HepG2 (cell line): ENCODE measurements around the gene ASIC3. TPM values are rescaled to one million over a fixed set of nuclear protein-coding genes. Genes with fewer than 3 reads are reported as not detected.
A peak's percentile ranks its signal among the peaks of the same experiment; 100 is the strongest.

Experiments used
- ATAC-seq: fragments of 200-7000 bp; cut with Tn5 transposase; 3 replicates; pipeline ENCODE4 v1.9.1; 2020; ENCODE audit warnings: mild to moderate bottlenecking, moderate library complexity
- BruUV-seq: library from RNA; stranded (reverse); fragments of 400-500 nt; replicated peaks from 2 replicates; lab custom pipeline; 2021; lab: Mats Ljungman, UMichigan
- CTCF ChIA-PET: fragments of 300-600 bp; formaldehyde crosslinking; extraction: SDS; loops from one replicate; lab custom pipeline; 2021; ENCODE audit warnings: low total read pairs, inconsistent platforms, low intra/inter-chr PET ratio; lab: Yijun Ruan, JAX
- POLR2A ChIA-PET: fragments of 350-600 bp; sonication (Branson Sonifier 250); formaldehyde crosslinking; loops from one replicate; lab custom pipeline; 2020; ENCODE audit warnings: antibody characterized with exemption, inconsistent platforms; lab: Yijun Ruan, JAX
- DNase-seq: peaks from one replicate; pipeline ENCODE4 v3.0.0-alpha.2; 2015; ENCODE audit warnings: low spot score
- FAIRE-seq: peaks from 3 replicates; lab custom pipeline; 2011; peaks lifted over from hg19 to GRCh38; lab: Jason Lieb, UNC
- H2AFZ ChIP-seq: one replicate; pipeline ENCODE4 v1.6.1; 2011; ENCODE audit warnings: low read length, inconsistent platforms
- H3K27ac ChIP-seq: fragments of 300-600 bp; 3 replicates; pipeline ENCODE4 v1.8.0; 2011; ENCODE audit warnings: mixed run types, mild to moderate bottlenecking, mixed read lengths, low read length, inconsistent platforms; ENCODE audit not compliant: insufficient read depth; ENCODE audit errors: extremely low read length
- H3K27me3 ChIP-seq, 2 experiments: fragments of 200-600 bp in 1 of 2; 2 replicates in 1 of 2; 3 replicates in 1 of 2; pipeline versions ENCODE4 v1.6.0 to v1.8.0; 2011; ENCODE audit warnings: low read length in 2 of 2, mild to moderate bottlenecking in 2 of 2, moderate library complexity in 2 of 2, inconsistent platforms in 1 of 2; ENCODE audit not compliant: insufficient read depth in 2 of 2, control insufficient read depth in 1 of 2
- H3K36me3 ChIP-seq, 2 experiments: fragments of 200-600 bp in 1 of 2; replicated peaks in 1 of 2; 2 replicates in 1 of 2; 3 replicates in 1 of 2; pipeline versions ENCODE4 v1.5.1 to v1.8.0; 2011; ENCODE audit warnings: low read length in 2 of 2, inconsistent platforms in 1 of 2; ENCODE audit not compliant: insufficient read depth in 2 of 2, control insufficient read depth in 1 of 2
- H3K4me1 ChIP-seq: 2 replicates; pipeline ENCODE4 v1.5.1; 2012; ENCODE audit warnings: low read length, inconsistent platforms; ENCODE audit not compliant: insufficient read depth
- H3K4me2 ChIP-seq: 2 replicates; pipeline ENCODE4 v1.6.0; 2011; ENCODE audit warnings: low read depth, low read length, inconsistent platforms
- H3K4me3 ChIP-seq, 3 experiments: fragments of 200-600 bp in 1 of 3; sonication (generic), shearing (Covaris generic) in 1 of 3; replicated peaks in 1 of 3; 2 replicates each; pipeline ENCODE4 v1.5.1; 2011 to 2016; ENCODE audit warnings: low read length in 3 of 3, inconsistent platforms in 2 of 3, low read depth in 2 of 3, mild to moderate bottlenecking in 2 of 3, control low read depth in 1 of 3, mixed read lengths in 1 of 3; ENCODE audit not compliant: insufficient read depth in 1 of 3
- H3K79me2 ChIP-seq: one replicate; pipeline ENCODE4 v1.6.1; 2011; ENCODE audit warnings: low read length, inconsistent platforms; ENCODE audit not compliant: insufficient read depth
- H3K9ac ChIP-seq: 2 replicates; pipeline ENCODE4 v1.6.0; 2011; ENCODE audit warnings: mild to moderate bottlenecking, low read depth, low read length, inconsistent platforms; ENCODE audit not compliant: insufficient read depth
- H3K9me3 ChIP-seq: 2 replicates; pipeline ENCODE4 v1.5.1; 2012; ENCODE audit warnings: mild to moderate bottlenecking, low read length
- H4K20me1 ChIP-seq: 2 replicates; pipeline ENCODE4 v1.6.0; 2011; ENCODE audit warnings: inconsistent platforms, mild to moderate bottlenecking, low read length, moderate library complexity; ENCODE audit not compliant: insufficient read depth
- CBX1 ChIP-seq: IDR thresholded peaks from one replicate; pipeline ENCODE4 v1.6.1; 2016; ENCODE audit warnings: antibody characterized with exemption, low read depth
- FIP1L1 ChIP-seq: fragments of 200-400 bp; formaldehyde crosslinking; IDR thresholded peaks from 2 replicates; pipeline ENCODE4 v1.6.1; 2018; ENCODE audit warnings: low read depth, mild to moderate bottlenecking, low read length, moderate library complexity, borderline replicate concordance; ENCODE audit not compliant: insufficient read depth
- FOSL2 ChIP-seq: sonication (generic); formaldehyde crosslinking; IDR thresholded peaks from 2 replicates; pipeline ENCODE4 v1.4.0; 2020; ENCODE audit warnings: missing genetic modification reagents
- NAIF1 ChIP-seq: sonication (generic); formaldehyde crosslinking; IDR thresholded peaks from 2 replicates; pipeline ENCODE4 v1.5.0; 2020; ENCODE audit warnings: mild to moderate bottlenecking, missing genetic modification reagents, borderline replicate concordance
- SP5 ChIP-seq: IDR thresholded peaks from 2 replicates; pipeline ENCODE4 v1.6.1; 2016; ENCODE audit warnings: low read depth, borderline replicate concordance
- ZBTB7A ChIP-seq: sonication (generic); formaldehyde crosslinking; IDR thresholded peaks from 2 replicates; pipeline ENCODE4 v1.8.0; 2022; ENCODE audit warnings: mild to moderate bottlenecking, missing genetic modification reagents
- ZNF10 ChIP-seq: sonication (generic); formaldehyde crosslinking; IDR thresholded peaks from 2 replicates; pipeline ENCODE4 v1.4.0; 2020; ENCODE audit warnings: mild to moderate bottlenecking, low read depth, missing genetic modification reagents, borderline replicate concordance
- WGBS: methylation state at CpG from one replicate; pipeline ENCODE4 v1.1.6; 2017; ENCODE audit warnings: low lambda C conversion rate; 5-methylcytosine and 5-hydroxymethylcytosine counted together
- in situ Hi-C: cut with HindIII; loops from 2 replicates; pipeline ENCODE4 v1.10.0; 2017; ENCODE audit warnings: low pct_unique_long_range_greater_than_20kb; ENCODE audit not compliant: extremely low pct_ligation_motif_present
- intact Hi-C: fragments of 100-400 bp; cut with micrococcal nuclease; formaldehyde crosslinking; loops from one replicate; pipeline ENCODE4 v1.10.0; 2022; ENCODE audit not compliant: unreplicated experiment
- polyA plus RNA-seq, 8 experiments: library from polyadenylated mRNA; depleted of rRNA in 3 of 8; stranded (reverse) in 7 of 8; unstranded in 1 of 8; fragments of >200 nt; fragmentation: Illumina TruSeq in 4 of 8; extraction: Trizol in 4 of 8; gene quantifications; 2 replicates each; pipeline versions ENCODE4 v1.2.1 to v1.2.3, GENCODE V29; 2011 to 2016; ENCODE audit warnings: low read depth in 4 of 8, missing spikeins in 1 of 8, mixed read lengths in 1 of 8; ENCODE audit not compliant: insufficient read depth in 1 of 8
- total RNA-seq, 5 experiments: library from RNA; depleted of rRNA; stranded (reverse); fragments of >200 nt; fragmentation: Illumina TruSeq; extraction: Trizol; gene quantifications; 2 replicates each; pipeline ENCODE4 v1.2.3, GENCODE V29; 2016; ENCODE audit warnings: low read depth in 1 of 5

ASIC3 gene
- total and polyA plus RNA-seq, 2 of the 13 experiments (the other 11 are each of a cell fraction or from before 2014, with no cell fraction given), result 0.51 TPM; not detected in 1

DNA sequence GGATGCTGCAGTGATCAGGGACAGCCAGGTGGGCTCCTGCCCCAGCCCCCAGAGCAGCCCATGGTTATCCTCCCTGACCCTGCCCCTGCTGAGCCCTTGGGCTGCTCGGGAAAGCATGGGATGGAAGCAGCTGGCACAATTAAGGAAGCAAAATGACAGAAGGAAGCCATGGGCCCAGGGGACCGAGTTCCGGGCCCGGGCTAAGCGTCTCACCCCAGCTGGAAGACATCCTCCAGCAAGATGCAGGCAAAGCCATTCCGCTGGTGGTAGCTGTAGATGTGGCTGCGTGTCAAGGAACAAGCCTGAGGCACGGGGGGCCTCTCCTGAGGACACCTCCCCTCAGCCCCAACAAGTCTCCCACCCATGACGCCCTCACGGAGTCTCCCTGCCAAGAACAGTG is 25.1 kb upstream of the ASIC3 start:
- intact Hi-C loops, result loop anchor here (10.0 kb wide), 1 partner anchor 1408 kb away; no protein-coding TSS in a partner anchor
- Histone ChIP-seq H3K36me3 (no peaks in the 10 kb centered on the region), H4K20me1 (no peaks in the 10 kb centered on the region), H2AFZ (no peak overlapping the region), H3K4me2 (no peak overlapping the region), H3K4me1 (peaks cover 44% of the 10 kb centered on the region), H3K4me3 (no peak overlapping the region), H3K9me3 (no peaks in the 10 kb centered on the region), H3K79me2 (no peaks in the 10 kb centered on the region), H3K27me3 (peaks cover 19 to 71% of the 10 kb centered on the region in 2 experiments), H3K27ac (no peak overlapping the region), H3K9ac (no peak overlapping the region)
- POLR2A ChIA-PET, result no interaction called here
- 32% methylated on average over 5 of the region's 10 CpGs for WGBS
- CTCF ChIA-PET, result no interaction called here
- FAIRE-seq (no peak), DNase-seq (no peak), ATAC-seq (no peak)
- BruUV-seq, result no TSS peak
- in situ Hi-C loops, result no loop called here
- TF ChIP-seq FIP1L1, result no peak
- 0 out of 2 replicates have a peak, but pooled peaks have one; percentile 4 for TF ChIP-seq ZBTB7A (CRISPR knock-in tag)

DNA sequence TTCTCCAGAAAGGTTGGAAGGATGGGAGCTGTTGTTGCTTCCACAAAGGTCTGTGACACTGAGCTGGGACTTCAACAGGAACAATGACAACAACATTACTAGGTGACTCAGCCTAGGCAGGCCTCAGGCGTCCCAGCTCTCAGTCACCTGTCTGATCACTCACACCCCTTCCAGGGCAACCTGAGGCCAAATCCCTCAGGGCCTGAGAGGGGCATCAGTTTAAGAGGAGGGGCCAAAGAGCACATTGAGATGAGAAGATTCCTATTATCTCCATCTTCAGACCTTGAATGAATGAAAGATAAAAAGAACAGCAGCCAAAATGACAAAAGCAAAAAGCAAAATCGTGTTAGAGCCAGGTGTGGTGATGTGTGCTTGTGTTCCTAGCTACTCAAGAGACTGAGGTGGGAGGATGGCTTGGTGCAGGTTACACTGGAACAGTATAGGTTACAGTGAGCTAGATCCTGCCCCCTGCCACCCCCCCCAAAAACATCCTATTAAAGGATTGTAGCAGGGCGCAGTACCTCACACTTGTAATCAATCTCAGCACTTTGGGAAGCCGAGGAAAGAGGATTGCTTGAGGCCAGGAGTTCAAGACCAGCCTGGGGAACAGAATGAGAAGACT is 23.8 kb upstream of the ASIC3 start, which contains the start of gene ATG9B:
ATG9B (minus strand) TSS at position 60 of the 622 bp plus-strand sequence. CDS start 71 bp downstream, outside the sequence.
- WGBS, result 9% methylated on average over 4 of the region's 4 CpGs
- H3K4me3 ChIP-seq, result no peak within 1 kb of the TSS
- no peaks in the 10 kb centered on the region for H3K79me2 ChIP-seq
- H3K36me3 ChIP-seq, result no peaks in the 10 kb centered on the region
- no peaks in the 10 kb centered on the region for H3K9me3 ChIP-seq
- ChIA-PET CTCF (no interaction called here), POLR2A (interaction anchor here (0.7 kb wide), 1 partner anchor 14 kb away, joined by 3 read pairs; no protein-coding TSS in a partner anchor)
- intact Hi-C loops, result loop anchor here (10.0 kb wide), 1 partner anchor 1410 kb away; no protein-coding TSS in a partner anchor
- in situ Hi-C loops, result no loop called here
- H2AFZ ChIP-seq, result no peak within 1 kb of the TSS
- no peak within 1 kb of the TSS for H3K27ac ChIP-seq
- DNase-seq, result no peak
- peak; percentile 34; the same call in 1 of the 2 replicates for TF ChIP-seq FOSL2 (CRISPR knock-in tag)
- no peak for TF ChIP-seq NAIF1 (CRISPR knock-in tag)
- TF ChIP-seq CBX1, result no peak
- no peak for TF ChIP-seq SP5 (CRISPR knock-in tag)
- no peak for TF ChIP-seq ZNF10 (CRISPR knock-in tag)
- H3K9ac ChIP-seq, result no peak within 1 kb of the TSS
- H3K27me3 ChIP-seq, result peaks cover 13 to 63% of the 10 kb centered on the region in 2 experiments
- H4K20me1 ChIP-seq, result no peaks in the 10 kb centered on the region
- no peak for ATAC-seq
- H3K4me1 ChIP-seq, result peaks cover 46% of the 10 kb centered on the region
- H3K4me2 ChIP-seq, result no peak within 1 kb of the TSS
- no TSS peak for BruUV-seq
- FAIRE-seq, result no peak
